ENCODE measurements around the gene NELFCD. TPM values are rescaled to one million over a fixed set of nuclear protein-coding genes. Genes with fewer than 3 reads are reported as not detected.

The NELFCD gene
- total and polyA plus RNA-seq, 9 of the 15 experiments (the other 6 are each of a cell fraction or from before 2014, with no cell fraction given) = 11.7 to 163 (median 96.5) TPM

- TF ChIP-seq ARID3B (CRISPR knock-in tag; IDR thresholded peaks at IDR 0.05; ENCODE audit: borderline replicate concordance) (no peak), RUNX1 (IDR thresholded peaks at IDR 0.05; ENCODE audit: low read depth) (no peak), ELF1 (tag; IDR thresholded peaks at IDR 0.05) (peak; percentile 51; the same call in 1 of the 2 replicates), FOXA1 (IDR thresholded peaks at IDR 0.05; ENCODE audit: borderline replicate concordance) (no peak), ZNF408 (CRISPR knock-in tag; IDR thresholded peaks at IDR 0.05; ENCODE audit: low read depth) (no peak), E2F3 (CRISPR knock-in tag; IDR thresholded peaks at IDR 0.05) (0 out of 2 replicates have a peak, but pooled peaks have one; percentile 54), MAZ (CRISPR knock-in tag; conservative IDR thresholded peaks at IDR 0.05 in 1 of 2, IDR thresholded peaks at IDR 0.05 in 1 of 2) (no peak), XRCC4 (IDR thresholded peaks at IDR 0.05; ENCODE audit: extremely low read depth, insufficient read depth, insufficient read length) (no peak), THRB (CRISPR knock-in tag; conservative IDR thresholded peaks at IDR 0.05) (no peak), ZNF444 (CRISPR knock-in tag; IDR thresholded peaks at IDR 0.05) (no peak), FIP1L1 (IDR thresholded peaks at IDR 0.05; ENCODE audit: low read depth, low read length, poor library complexity, severe bottlenecking) (no peak), BCLAF1 (IDR thresholded peaks at IDR 0.05; ENCODE audit: borderline replicate concordance in 1 of 2, control insufficient read depth in 1 of 2, low read depth in 2 of 2, low read length in 1 of 2) (no peak), RHOXF2B (CRISPR knock-in tag; conservative IDR thresholded peaks at IDR 0.05) (no peak), RBM14 (IDR thresholded peaks at IDR 0.05; ENCODE audit: borderline replicate concordance, insufficient read depth, low read depth, low read length) (no peak), HDGF (IDR thresholded peaks at IDR 0.05) (no peak), ZNF212 (CRISPR knock-in tag; IDR thresholded peaks at IDR 0.05) (no peak), GATAD2B (IDR thresholded peaks at IDR 0.05; ENCODE audit: borderline replicate concordance) (0 out of 2 replicates have a peak, but pooled peaks have one; percentile 15), SMARCB1 (IDR thresholded peaks at IDR 0.05; ENCODE audit: insufficient read length, low read depth) (no peak), KHSRP (IDR thresholded peaks at IDR 0.05) (no peak), ZBTB1 (CRISPR knock-in tag; IDR thresholded peaks at IDR 0.05; ENCODE audit: borderline replicate concordance, low read depth) (no peak), RAD21 (CRISPR knock-in tag; conservative IDR thresholded peaks at IDR 0.05 in 1 of 2, IDR thresholded peaks at IDR 0.05 in 1 of 2) (no peak)
Observed at GRCh38 chr20:59010995-59011873, 30.2 kb downstream of the NELFCD start (continued).
